GM12865 (cell line): Measurements from ENCODE around the gene KLHL29.

Source experiments
- DNase-seq: peaks from one replicate; pipeline ENCODE4 v3.0.0; 2010; ENCODE audit warnings: low read depth
- H3K4me3 ChIP-seq: 2 replicates; pipeline ENCODE4 v1.5.1; 2011; ENCODE audit warnings: mild to moderate bottlenecking, low read depth, low read length, control low read depth
- TF ChIP-seq, protein P1 (sequence below): IDR thresholded peaks from 2 replicates; pipeline ENCODE4 v1.5.1; 2011; ENCODE audit warnings: low read length, control low read depth, low read depth, inconsistent platforms; ENCODE audit not compliant: insufficient read depth; ENCODE audit errors: missing control alignments

KLHL29 gene

DNA sequence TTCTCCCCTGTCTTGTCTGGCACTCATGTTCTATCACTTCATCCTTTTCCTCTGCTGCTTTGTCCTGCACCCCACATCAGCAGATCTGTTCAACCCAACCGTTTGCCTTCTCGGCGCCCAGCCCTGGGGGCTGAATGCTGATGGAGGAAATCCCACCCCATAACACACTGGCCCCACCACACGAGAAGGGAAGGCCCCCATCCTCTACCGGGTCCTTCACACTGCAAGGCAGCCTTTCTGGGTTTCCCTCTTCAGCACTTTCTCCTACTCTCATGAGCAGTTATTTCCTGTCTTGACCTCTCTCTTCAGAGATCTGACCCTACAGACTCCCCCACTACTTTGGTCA is 314.6 kb downstream of the KLHL29 start:
- H3K4me3 ChIP-seq, result no peak overlapping the region
- no peak for DNase-seq

DNA sequence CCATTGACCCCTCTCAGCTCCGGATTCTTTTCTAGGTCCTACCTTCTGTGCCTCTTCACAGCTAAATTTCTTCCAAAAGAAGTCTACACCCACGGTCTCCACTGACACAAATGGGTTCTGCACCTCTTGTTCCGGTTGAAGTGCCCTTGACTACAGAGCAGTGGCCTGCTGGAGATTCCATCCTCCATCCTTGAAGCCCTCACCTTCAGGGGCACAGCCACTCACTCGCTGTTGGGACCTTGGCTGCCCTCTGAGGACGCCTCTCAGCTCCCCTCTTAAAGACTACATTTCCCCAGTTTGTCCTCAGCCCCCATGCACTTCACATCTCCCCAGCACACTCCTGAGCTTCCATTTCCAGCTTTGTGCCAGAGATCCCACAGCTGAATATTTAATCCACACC is 315.6 kb downstream of the KLHL29 start:
- H3K4me3 ChIP-seq, result no peak overlapping the region
- TF ChIP-seq, protein P1, sequence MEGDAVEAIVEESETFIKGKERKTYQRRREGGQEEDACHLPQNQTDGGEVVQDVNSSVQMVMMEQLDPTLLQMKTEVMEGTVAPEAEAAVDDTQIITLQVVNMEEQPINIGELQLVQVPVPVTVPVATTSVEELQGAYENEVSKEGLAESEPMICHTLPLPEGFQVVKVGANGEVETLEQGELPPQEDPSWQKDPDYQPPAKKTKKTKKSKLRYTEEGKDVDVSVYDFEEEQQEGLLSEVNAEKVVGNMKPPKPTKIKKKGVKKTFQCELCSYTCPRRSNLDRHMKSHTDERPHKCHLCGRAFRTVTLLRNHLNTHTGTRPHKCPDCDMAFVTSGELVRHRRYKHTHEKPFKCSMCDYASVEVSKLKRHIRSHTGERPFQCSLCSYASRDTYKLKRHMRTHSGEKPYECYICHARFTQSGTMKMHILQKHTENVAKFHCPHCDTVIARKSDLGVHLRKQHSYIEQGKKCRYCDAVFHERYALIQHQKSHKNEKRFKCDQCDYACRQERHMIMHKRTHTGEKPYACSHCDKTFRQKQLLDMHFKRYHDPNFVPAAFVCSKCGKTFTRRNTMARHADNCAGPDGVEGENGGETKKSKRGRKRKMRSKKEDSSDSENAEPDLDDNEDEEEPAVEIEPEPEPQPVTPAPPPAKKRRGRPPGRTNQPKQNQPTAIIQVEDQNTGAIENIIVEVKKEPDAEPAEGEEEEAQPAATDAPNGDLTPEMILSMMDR, result no peak
- no peak for DNase-seq

More for the DNA sequence above, 314.6 kb downstream of the KLHL29 start:
- TF ChIP-seq, protein P1, result no peak

DNA sequence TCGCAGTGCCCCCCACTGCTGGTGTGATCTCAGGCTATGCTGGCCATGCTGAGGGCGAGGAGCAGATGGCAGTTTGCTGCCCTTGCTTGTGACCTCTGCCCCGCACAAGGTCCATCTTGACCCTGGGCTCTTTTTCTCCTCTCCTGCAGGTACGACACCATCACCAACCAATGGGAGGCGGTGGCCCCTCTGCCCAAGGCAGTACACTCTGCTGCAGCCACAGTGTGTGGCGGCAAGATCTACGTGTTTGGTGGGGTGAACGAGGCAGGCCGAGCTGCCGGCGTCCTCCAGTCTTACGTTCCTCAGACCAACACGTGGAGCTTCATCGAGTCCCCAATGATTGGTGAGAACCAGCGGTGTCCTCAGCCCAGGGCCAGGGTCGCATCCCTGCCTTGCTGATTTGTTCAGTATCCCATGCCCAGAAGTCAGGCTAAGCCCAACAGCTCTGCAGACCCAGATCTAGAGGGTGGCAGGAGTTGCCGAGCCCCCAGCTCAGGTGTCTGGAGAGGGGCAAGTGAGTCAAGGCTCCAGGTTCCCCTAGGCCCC is 318.1 kb downstream of the KLHL29 start:
- TF ChIP-seq, protein P1, result no peak

DNA sequence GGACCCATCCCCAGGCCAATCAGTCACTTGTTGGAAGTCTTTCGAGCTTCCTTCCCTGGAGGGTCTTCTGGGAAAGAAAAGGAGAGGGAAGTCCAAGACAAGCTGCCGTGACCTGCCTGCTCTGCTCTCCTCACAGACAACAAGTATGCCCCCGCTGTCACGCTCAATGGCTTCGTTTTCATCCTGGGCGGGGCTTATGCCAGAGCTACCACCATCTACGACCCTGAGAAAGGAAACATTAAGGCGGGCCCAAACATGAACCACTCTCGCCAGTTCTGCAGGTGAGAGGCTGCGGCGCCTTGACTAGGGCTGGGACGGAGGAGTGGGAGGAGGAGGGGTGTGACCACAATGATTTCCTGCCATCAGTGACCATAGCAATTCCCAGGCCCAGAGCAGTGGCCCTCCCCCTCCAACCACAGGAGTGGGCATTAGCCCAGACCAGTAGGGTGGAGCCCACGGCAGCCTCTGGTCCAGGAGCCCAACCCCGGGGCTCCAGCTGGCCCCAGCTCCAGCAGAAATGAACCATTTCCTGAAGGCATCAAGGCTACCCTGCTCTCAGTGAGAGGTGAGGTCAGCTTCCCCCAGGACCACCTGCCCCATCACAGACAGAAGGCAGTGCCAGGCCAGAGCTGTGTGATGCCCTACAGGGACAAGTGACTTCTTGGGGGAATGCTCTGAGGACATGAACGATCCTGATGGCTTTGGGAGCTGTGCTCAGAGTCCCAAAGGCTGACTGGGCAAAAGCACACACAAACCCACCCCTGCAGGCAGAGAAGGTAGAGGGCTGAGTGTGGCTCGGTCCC is 318.8 kb downstream of the KLHL29 start:
- TF ChIP-seq, protein P1, result no peak
- no peak overlapping the region for H3K4me3 ChIP-seq
- DNase-seq, result no peak

More for the DNA sequence above, 318.1 kb downstream of the KLHL29 start:
- DNase-seq, result no peak
- H3K4me3 ChIP-seq, result no peak overlapping the region

DNA sequence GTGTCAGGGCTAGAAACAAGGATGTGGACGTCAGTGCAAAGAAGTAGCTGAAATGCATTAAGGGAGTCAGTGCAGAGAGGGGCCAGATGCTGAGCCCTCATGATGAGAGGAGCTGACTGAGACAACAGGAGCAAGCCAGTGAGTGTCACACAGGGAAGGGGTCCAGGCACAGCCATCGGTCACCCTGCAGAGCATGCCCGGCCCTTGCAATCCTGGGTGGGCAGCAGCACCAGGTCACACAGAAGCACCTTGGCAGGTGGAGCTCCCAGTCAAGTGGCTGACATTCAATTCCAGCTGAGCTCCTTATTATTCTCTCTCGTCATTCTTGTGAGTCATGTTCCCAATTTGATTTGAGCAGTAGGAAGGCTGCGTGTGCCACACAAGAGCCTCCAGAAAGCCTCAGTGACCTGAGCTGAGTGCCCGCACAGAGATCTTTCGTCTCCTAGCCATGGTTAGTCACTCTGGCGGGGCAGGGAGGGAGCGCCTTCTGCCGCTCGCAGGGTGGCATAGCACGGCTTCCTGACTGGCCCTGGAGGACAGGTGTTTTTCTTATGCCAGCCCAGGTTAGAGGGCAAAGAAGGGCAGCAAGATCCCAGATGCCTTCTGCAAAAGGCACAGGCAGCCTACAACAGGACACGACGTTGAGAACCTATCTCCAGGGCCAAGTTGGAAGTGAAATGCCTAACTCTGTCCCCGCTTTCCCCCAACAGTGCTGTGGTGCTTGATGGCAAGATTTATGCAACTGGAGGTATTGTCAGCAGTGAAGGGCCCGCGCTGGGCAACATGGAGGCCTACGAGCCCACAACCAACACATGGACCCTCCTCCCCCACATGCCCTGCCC is 321.0 kb downstream of the KLHL29 start:
- no peak for DNase-seq
- H3K4me3 ChIP-seq, result no peak overlapping the region
- TF ChIP-seq, protein P1, result no peak

DNA sequence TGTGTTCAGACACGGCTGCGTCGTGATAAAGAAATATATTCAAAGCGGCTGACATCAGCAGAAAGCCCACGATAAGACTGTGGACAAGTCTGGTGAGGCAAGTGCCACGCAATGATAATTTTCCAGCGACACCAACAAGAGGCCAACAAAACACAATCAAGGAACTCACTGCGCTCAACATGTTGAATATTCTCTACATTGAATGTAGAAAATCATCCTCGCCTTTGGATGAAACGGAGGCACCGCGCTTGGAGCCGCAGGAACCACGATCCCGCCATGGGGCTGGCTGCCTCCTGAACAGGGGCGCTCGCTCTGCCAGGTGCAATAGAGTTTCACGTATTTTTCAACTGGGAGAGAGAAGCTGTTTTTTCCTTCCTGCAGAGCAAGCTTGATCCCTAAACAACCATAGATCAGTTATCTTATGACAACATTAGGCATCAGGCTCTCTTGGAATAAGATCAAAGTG is 321.7 kb downstream of the KLHL29 start:
- H3K4me3 ChIP-seq, result no peak overlapping the region
- DNase-seq, result no peak
- TF ChIP-seq, protein P1, result no peak
